HS-27A (cell line): ENCODE measurements around the gene RAB3B.
A peak's percentile ranks its signal among the peaks of the same experiment; 100 is the strongest.
"Not testable (repeated sequence)": the region's sequence is repeated elsewhere in the genome, so short reads cannot be mapped to it uniquely, and the experiment has no call there.

ENCODE experiments used
- DNase-seq: peaks from one replicate; pipeline ENCODE4 v3.0.0-alpha.2; 2012; ENCODE audit warnings: low read depth, missing footprints

The RAB3B gene

DNA sequence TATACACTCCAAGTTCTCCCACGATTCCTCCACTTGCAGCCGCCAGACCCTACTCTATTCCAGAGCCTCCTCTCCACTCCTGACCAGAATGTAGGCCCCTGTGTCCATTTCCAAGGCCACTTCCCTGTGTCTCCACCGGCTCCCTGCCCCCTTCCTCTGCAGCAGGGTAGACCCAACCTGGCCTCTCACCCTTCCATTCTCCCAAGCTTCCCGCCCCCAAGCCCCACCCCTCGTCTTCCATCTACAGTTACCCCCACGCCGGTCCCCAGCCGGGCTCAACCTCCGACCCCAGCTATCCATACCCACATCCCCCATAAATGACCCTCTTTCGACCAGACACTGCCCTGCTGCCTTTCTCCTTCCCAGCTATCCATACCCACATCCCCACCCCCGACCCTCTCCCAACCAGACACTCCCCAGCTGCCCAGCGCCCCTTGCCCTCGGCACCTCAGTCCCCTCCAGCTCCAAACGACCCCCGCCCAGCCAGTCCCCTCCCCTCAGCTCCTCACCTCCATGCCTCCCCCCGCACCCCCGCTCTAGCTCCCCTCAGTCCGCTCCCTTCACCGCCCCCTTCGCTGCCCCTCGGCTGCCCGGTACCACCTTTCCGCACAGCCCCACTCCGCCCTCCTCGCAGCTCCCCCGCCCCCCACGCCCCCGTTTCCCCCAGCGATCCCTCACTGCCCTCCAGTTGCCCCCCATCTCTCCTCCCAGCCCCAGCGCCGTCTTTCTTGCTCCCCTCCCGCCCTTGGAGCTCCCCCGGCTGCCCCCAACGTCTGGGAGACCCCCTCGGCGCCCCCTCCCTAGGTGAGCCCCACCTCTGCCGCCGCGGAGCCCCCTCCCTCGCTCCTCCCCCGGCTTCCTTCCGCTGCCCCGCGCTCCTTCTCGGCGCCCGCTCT lies 670 bp downstream of the RAB3B start:
- DNase-seq, result no peak

DNA sequence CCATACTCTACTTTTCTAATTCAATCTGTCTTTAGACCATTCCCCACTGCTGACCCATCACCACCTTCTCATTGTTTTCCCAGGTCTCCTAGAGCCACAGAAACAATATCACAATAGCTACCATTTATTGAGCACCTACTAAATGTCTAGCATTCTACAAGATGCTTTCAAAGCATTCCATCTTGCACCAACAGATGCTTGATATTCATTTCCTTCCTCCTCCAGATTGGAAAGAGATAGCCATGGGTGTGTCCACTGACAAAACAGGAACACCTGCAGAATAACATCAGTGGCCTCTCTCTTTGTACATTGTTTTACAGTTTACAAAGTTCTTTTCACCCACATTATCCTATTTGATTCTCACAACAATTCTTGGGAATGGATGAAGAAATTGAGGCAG lies 2.2 kb downstream of the RAB3B start:
- no peak for DNase-seq

DNA sequence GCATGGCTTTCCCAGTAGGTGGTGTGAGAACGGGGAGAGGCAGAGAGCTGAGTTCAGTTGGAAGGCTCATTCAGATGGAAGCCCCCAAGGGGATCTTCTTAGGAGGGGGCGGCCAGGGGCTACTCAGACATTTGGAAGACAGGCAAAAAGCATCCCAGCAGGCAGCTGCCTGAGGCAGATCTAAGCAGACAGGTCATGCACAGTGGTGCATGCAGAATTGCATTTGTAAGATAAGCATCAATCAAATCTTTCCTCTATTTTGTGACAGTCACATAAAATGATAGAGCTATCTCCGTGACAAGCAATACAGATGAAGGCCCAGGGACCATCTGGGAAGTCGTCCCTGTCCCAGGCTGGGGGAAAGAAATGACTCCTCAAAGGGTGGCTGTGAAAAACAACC lies 3.8 kb downstream of the RAB3B start:
- DNase-seq, result no peak

DNA sequence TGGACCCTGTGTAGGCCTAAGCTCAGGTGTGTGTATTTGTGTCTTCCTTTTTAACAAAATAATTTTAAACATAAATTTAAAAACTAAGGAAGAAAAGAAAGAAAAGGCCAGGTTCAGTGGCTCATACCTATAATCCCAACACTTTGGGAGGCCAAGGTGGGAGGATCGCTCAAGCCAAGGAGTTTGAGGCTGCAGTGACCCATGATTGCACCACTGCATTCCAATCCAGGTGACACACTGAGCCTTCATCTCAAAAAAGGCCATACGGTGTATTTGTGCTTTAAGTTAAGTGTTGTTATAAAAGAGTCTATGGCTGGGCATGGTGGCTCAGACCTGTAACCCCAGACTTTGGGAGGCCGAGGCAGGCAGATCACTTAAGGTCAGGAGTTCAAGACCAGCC lies 8.3 kb downstream of the RAB3B start:
- DNase-seq, result no peak

DNA sequence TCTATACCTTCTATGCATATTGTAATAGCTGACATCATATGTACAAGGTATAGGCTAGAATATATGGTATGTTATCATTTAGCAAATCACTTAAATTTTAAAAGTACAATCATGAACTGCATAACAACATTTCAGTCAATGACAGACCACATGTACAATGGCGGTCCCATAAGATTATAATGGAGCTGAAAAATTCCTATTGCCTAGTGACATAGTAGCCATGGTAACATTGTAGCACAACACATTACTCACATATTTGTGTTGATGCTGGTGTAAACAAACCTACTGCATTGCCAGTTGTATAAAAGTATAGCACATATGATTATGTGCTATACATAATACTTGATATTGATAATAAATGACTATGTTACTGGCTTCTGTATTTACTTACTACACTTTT lies 8.9 kb downstream of the RAB3B start:
- no peak for DNase-seq

DNA sequence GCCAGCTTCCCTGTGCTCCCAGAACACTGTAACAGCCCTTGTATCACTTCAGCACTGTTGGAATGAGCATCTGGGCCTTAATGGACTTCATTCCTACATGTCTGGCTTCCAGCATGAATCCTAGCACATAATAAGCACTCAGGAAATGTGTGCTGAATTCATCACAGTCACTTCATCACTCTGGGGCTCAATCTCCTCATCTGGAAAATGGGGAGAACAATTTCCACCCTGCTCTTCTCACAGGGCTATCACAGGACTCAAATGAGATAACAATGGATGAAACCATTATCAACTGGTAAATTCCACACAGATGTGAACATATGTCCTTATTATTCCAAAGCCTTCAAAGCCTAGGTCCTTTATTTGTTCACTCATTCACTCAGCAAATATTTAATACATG lies 12.4 kb downstream of the RAB3B start:
- no peak for DNase-seq

DNA sequence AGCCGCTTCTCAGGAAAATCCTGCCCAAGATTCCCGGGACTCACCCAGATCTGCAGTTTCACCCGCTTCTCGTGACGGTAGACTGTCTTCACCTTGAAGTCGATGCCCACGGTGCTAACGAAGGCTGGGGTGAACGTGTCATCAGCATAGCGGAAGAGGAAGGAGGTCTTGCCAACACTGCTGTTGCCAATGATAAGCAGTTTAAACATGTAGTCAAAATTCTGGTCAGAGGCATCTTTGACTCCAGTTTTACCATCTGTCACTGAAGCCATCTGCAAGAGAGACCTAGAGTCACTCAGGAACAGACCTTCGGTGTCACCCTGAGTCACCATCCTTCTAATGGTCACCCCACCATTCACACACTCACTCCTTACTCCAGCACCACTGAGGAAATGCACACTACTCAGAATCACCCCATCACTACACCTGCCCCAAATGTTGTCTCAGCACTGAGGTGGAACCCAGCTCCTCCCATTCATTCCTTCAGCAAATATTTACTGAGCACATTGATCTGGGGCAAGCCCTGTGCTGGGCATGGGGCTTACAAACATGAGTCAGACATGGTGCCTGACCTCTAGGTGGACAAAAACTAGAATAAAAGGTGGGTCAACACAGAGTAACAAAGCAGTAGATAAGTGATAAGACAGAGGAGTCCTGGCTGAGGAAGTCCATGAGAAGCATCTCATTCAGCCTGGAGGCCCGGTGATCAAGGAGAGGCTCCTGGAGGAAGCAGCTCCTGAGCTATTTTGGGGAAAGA lies 13.5 kb downstream of the RAB3B start:
- no peak for DNase-seq

DNA sequence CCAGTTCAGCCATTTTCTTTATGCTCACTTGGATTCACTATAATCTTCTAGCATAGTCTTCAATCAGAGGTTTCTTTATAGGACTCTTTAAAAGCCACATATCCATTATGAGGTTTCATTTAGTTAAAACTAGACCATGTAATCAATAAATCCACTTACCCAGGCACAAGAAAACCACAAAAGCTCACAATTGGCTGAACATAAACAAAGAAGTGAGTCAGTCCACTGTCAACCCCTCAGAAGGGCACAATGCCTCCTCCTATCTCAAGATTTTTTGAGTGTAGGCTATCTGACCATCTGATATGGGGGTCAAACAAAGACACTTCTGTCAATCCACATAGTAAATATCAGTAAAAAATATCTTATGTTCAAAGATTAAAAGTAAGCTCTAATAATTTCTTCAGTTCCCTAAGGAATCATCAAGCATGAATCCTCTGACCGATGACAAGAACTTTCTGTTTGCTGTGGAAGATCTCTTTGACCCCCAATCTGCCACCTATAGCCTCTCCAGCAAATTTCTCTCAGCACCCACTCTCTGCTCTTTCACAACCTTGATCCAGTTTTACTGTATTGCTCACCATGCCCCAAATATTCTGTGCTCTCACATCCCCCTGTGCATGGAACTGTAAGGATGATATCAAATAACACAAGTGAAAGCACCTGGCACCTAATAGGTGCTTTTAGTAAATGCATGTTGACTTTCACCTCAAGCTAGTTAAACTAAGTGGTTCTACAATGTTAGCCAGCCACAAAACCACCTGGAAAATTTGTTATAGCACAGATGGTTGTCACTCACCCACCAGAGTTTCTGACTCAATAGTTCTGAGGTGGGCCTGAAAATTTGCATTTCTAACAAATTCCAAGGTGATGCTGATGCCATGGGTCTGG lies 16.7 kb downstream of the RAB3B start:
- no peak for DNase-seq

DNA sequence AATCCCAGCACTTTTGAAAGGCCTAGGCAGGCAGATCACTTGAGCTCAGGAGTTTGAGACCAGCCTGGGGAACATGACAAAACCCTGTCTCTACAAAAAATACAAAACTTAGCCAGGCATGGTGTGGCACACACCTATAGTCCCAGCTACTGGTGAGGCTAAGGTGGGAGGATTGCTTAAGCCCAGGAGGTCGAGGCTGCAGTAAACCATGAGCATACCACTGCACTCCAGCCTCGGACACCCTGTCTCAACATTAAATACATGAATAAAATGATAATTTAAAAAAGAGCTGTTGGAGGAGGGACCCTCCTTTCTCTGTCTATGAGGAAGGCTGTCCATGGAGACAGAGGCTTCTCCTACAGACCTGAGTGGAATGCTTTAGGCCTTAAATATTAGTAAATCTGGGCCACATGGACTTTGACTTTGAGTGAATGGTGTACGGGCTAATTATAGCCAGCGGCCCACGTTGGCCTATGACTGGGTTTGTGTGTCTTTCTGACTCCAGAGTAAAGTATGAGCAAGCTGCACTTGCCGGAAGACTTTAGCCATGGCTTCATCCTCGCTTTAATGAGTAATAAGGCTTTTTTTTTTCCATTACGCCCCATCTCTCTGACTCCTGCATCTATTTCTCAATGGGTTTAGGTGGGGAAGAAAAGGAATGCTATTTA lies 21.3 kb downstream of the RAB3B start:
- DNase-seq, result peak; percentile 78

DNA sequence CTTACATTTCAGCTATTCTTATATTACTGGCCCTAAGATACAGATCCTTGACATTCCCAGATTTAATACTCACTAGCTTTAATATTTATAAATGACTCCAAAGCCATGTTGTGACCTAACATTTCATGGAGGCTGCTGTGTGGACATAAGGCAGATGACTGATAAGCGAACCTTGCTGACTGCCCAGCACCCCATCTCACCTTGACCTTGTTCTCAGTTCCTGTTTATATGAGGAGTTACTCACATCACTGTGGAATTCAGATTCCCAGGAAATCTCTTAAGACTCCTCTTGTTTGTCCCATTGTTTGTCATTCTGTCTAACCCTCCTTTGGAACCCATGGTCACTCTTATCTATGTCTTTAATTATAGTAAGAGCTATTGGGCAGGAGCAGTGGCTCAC lies 21.9 kb downstream of the RAB3B start:
- no peak for DNase-seq

DNA sequence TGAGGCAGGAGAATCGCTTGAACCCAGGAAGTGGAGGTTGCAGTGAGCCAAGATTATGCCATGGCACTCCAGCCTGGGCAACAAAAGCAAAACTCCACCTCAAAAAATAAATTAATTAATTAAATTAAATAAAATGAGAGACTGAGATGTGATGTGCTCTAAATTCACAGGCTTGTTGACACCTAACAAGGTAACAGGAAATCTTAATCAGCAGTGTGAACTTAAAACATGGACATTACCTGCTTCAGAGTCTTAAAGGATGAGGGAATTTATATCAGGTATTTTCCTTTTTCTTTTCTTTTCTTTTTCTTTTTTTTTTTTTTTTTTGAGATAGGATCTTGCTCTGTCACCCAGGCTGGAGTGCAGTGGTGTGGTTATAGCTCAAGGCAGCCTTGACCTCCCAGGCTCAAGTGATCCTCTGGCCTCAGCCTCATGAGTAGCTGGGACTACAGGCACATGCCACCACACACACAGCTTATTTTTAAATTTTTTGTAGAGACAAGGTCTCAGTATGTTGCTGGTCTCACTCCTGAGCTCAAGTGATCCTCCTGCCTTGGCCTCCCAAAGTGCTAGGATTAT lies 23.2 kb downstream of the RAB3B start:
- DNase-seq, result not testable (repeated sequence)

DNA sequence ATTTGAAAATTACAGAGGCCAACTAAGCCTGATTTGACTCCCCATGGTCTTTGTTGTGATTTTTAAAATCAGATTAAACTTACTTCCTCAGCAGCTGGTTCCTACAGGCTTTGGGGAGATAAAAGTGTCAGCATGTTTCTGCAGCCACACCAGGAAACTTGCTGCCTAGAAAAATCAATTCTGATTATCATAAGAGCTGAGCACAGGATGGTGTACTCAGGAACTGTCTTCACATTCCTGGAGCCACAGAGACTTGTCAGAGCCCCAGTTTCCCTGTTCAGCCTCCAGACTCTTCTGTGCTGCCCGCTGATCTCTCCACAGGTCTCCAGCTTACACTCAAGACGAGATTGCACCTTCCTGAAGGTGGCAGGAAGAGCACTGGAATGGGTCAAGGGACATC lies 23.9 kb downstream of the RAB3B start:
- DNase-seq, result no peak

DNA sequence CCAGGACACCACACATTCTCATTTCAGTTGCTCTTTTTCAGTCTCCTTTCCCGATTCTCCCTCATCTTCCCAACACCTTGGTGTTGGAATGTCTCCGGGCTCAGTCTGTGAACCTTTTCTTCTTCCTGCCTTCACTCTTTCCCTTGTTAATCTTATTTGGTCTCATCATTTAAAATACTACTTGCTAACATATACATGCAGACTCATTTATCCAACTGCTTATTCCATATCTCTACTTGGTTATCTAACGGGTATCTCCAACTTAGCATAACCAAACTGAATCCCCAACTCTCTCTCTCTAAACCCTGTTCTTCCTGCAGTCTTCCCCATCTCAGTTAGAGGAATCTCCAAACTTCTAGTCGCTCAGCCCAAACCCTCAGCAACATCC lies 26.2 kb downstream of the RAB3B start:
- DNase-seq, result no peak

DNA sequence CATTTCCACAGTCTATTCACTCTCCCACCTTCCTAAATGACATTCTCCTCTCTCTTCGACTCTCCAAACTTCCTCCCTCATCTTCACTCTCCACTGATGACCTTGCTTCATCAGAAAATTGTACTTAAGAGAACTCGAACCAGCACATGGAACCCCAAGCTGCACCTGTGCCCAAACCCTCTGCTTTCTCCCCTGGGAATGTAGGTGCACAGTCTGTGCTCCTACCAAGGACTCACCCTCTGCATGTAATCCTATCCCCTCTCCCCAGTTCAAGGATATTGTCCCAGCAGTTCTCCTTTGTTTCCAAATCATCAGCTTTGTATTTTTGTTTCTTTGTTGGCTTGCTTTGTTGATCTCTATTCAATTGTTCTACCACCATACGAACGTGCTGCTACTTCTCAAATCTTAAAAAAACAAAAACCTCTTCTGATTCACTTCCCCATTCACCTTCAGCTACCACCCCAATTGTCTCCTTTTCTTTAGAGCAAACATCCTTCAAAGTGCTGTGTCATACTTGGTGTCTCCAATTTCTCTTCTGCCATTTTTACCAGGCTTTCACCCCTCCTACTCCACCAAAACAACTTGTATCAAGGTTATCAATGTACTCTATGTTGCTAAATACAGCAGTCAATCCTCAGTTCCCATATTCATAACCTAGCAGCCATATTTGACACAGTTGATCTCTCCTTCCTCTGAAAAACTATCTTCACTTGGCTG lies 26.8 kb downstream of the RAB3B start:
- no peak for DNase-seq

DNA sequence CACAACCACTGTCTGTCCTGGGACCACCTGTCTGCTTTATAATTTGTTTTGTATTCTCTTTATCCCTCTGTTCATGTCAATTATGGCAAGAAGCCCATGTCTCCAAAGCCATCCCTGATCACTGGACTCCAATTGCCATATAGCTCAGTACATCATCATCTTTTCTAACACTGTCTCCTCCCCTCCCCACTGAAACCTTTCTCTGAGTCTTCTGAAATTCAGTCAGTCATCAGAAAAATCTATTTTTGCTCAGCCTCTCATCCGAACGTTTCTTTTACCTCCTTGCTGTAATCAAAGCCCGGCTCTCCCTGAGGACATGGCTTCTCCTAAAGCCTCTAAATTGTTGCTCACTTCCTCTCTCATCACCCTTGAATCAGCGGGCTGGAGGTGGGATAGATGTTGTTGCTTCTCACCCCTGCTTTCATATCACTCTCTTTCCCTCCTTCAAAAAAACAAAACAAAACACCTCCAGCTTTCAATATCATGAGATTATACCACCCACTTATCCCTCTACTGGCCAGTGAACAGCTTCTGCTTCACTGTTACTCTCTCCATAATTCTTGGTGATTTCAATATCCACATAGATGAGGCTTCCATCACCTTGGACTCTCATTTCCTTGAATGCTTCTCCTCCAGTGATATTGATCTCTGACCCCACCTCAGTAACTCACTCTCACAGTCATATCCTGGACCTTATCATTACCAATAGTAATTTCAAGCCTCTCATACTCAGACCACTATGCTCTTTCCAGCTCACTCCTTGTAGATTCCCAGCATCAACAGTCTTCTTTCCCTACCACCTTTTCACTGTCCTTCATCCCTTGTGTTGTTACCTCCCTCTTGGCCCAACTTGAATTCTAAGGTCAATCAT lies 27.8 kb downstream of the RAB3B start:
- DNase-seq, result no peak

DNA sequence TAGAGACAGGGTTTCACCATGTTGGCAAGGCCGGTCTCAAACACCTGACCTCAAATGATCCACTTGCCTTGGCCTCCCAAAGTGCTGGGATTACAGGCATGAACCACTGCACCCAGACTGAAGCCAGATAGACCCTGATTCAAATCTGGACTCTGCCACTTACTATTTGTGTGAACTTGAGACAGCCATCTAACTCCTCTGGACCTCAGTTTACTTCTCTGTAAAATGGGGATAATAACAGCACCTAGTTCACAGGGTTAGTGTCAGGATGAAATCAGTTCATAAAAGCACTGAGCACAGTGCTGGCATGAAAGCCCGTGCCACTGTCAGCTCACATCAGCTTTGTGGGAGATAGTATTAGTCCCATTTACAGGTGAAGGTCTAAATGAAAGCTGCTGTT lies 28.5 kb downstream of the RAB3B start:
- no peak for DNase-seq

DNA sequence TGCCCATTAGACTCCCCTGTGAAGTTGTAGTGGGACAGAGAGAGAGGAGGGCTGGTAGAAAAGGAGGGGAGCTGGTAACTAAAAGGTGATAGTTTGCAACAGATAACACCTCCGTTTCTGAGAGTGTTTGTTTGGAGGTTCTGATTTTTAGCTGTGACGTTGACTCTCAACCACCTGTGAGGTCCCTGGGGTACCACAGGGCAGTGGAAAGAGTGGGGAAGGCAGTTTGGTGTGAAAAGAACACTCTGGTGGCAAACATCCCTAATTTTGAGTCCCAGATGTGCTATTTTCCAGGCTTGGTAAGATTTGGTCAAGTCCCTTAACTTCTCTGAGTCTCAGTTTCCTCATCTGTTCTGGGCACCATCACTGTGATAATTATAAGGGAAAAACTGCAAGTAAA lies 29.3 kb downstream of the RAB3B start:
- DNase-seq, result no peak

DNA sequence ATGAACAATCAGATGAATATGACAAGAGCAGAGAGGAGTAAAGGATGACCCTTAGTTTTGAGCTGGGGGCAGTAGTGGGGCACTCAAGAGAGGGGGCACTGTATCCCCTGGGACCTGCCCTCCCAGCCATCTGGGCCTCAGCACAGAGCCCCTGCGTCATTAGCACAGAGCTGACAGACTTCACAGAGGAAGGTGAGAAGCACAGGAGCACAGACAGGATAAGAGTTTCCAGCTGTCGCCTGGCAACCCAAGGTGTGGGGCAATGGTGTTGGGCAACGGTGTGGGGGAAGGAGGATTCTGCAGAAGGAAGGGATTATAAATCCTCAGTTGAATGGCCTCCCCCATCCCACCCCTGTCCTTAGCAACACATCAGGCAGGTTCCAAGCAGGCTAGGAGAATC lies 30.2 kb downstream of the RAB3B start:
- DNase-seq, result no peak

DNA sequence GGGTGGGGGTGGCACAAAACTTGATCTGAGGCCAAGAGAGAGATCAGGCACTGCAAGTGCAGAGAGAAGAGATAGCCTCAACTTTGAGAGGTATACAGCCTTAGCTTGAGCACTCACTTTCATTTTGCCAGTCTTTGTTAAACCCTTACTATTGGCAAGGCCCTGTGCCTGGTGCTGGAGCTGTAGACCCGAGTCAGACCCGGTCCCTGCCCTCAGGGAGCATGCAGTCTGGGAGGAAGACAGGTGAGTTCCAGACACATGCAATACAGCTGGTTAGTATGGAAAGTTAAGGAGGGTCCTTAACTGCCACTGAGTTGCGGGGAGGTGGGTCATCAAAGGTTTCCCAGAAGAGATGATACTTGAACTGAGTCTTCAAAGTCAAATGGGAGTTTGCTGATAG lies 31.7 kb downstream of the RAB3B start:
- no peak for DNase-seq

DNA sequence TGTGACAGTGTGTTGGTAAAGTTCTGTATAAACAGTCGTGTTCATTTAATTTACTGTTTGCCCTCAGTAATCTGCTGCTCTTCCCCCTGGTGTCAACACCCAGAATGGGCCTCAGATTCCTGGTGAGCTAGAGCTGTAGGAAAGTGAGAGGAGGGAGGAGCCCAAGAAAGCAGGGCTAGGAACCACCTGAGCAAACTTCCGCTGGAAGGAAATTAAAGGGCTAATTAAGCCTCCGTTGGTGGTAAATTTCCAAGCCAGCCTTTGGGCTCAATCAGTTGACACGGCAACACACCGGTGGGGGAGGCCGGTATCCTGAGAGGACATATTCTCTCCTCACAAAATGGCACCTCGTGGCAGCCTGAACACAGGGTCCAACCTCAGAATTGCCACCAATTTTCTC lies 32.9 kb downstream of the RAB3B start:
- DNase-seq, result no peak
